Caco-2 (cell line): ENCODE results near the gene SGTA. TPM values are rescaled to one million over a fixed set of nuclear protein-coding genes. Genes with fewer than 3 reads are reported as not detected.
"Not testable (repeated sequence)": the region's sequence is repeated elsewhere in the genome, so short reads cannot be mapped to it uniquely, and the experiment has no call there.

Experiments used
- BruUV-seq: library from RNA; stranded (reverse); fragments of 400-500 nt; replicated peaks from 2 replicates; lab custom pipeline; 2021; lab: Mats Ljungman, UMichigan
- CTCF ChIA-PET: fragments of 300-600 bp; sonication (Branson Sonifier 250); formaldehyde crosslinking; loops from one replicate; lab custom pipeline; 2022; ENCODE audit warnings: antibody characterized with exemption; lab: Charles Lee
- POLR2A ChIA-PET: fragments of 300-600 bp; sonication (Branson Sonifier 250); formaldehyde crosslinking; loops from one replicate; lab custom pipeline; 2022; ENCODE audit warnings: antibody characterized with exemption; lab: Charles Lee
- DNase-seq, 2 experiments: peaks; one replicate each; pipeline versions ENCODE4 v3.0.0 to v3.0.0-alpha.2; 2020 to 2022
- H3K27me3 ChIP-seq: replicated peaks from 2 replicates; pipeline ENCODE4 v1.6.0; 2011; ENCODE audit warnings: low read length; ENCODE audit not compliant: control insufficient read depth, insufficient read depth
- H3K36me3 ChIP-seq: 2 replicates; pipeline ENCODE4 v1.5.1; 2011; ENCODE audit warnings: low read length; ENCODE audit not compliant: control insufficient read depth, insufficient read depth
- H3K4me1 ChIP-seq: fragments of 250-450 bp; sonication (Bioruptor Pico); 2 replicates; pipeline ENCODE4 v1.5.1; 2020; ENCODE audit warnings: mild to moderate bottlenecking
- H3K4me3 ChIP-seq: 2 replicates; pipeline ENCODE4 v1.5.1; 2011; ENCODE audit warnings: low read depth, mild to moderate bottlenecking, control low read depth, low read length
- H3K9me3 ChIP-seq: fragments of 250-450 bp; sonication (Bioruptor Pico); 2 replicates; pipeline ENCODE4 v1.5.1; 2020; ENCODE audit warnings: mild to moderate bottlenecking, moderate library complexity
- H3K27ac Mint-ChIP-seq: one replicate; pipeline ENCODE4 v1.8.0; 2022; ENCODE audit warnings: mixed read lengths; ENCODE audit not compliant: unreplicated experiment
- H3K27me3 Mint-ChIP-seq: one replicate; pipeline ENCODE4 v1.8.0; 2022; ENCODE audit warnings: mixed read lengths; ENCODE audit not compliant: insufficient read depth, unreplicated experiment
- H3K36me3 Mint-ChIP-seq: one replicate; pipeline ENCODE4 v1.8.0; 2022; ENCODE audit warnings: mild to moderate bottlenecking, mixed read lengths; ENCODE audit not compliant: insufficient read depth, unreplicated experiment
- H3K4me1 Mint-ChIP-seq: one replicate; pipeline ENCODE4 v1.8.0; 2022; ENCODE audit warnings: low read depth, mixed read lengths; ENCODE audit not compliant: unreplicated experiment
- H3K4me3 Mint-ChIP-seq: one replicate; pipeline ENCODE4 v1.8.0; 2022; ENCODE audit warnings: mild to moderate bottlenecking, moderate library complexity, mixed read lengths; ENCODE audit not compliant: unreplicated experiment
- H3K9me3 Mint-ChIP-seq: one replicate; pipeline ENCODE4 v1.8.0; 2022; ENCODE audit warnings: mixed read lengths; ENCODE audit not compliant: unreplicated experiment
- CTCF ChIP-seq, 2 experiments: fragments of 200-600 bp in 1 of 2; IDR thresholded peaks; 1 replicate in 1 of 2; 2 replicates in 1 of 2; pipeline versions ENCODE4 v1.5.1 to v1.8.0; 2011 to 2022; ENCODE audit warnings: antibody characterized with exemption in 1 of 2, control low read depth in 1 of 2, inconsistent platforms in 1 of 2, low read depth in 1 of 2, low read length in 1 of 2, mild to moderate bottlenecking in 1 of 2, moderate library complexity in 1 of 2; ENCODE audit not compliant: insufficient read depth in 1 of 2, severe bottlenecking in 1 of 2, unreplicated experiment in 1 of 2
- intact Hi-C: fragments of 100-400 bp; cut with micrococcal nuclease; formaldehyde crosslinking; loops from one replicate; pipeline ENCODE4 v1.10.0; 2022; ENCODE audit not compliant: unreplicated experiment
- total RNA-seq: library from RNA; stranded (reverse); gene quantifications from 2 replicates; pipeline ENCODE4 v1.2.3, GENCODE V29; 2022

SGTA gene
- total RNA-seq, 1 experiment from 2014 or later = 90.1 TPM

GRCh38 chr19:2822846-2823245 lies 39.8 kb upstream of the SGTA start:
- Mint-ChIP-seq H3K9me3 (peaks cover 10% of the 10 kb centered on the region), H3K4me1 (no peaks in the 10 kb centered on the region), H3K27me3 (no peaks in the 10 kb centered on the region), H3K27ac (no peak overlapping the region), H3K36me3 (peaks cover 6% of the 10 kb centered on the region), H3K4me3 (no peak overlapping the region)
- BruUV-seq = no TSS peak
- no peak for DNase-seq
- no peaks in the 10 kb centered on the region for H3K9me3 ChIP-seq
- H3K4me3 ChIP-seq = no peak overlapping the region
- intact Hi-C loops = no loop called here
- H3K4me1 ChIP-seq = no peaks in the 10 kb centered on the region
- CTCF ChIA-PET = no interaction called here
- TF ChIP-seq CTCF (IDR thresholded peaks at IDR 0.05; ENCODE audit: insufficient read depth in 1 of 2, low read depth in 1 of 2, low read length in 1 of 2, severe bottlenecking in 1 of 2, unreplicated experiment in 1 of 2) = no peak
- H3K36me3 ChIP-seq = no peaks in the 10 kb centered on the region
- no peaks in the 10 kb centered on the region for H3K27me3 ChIP-seq
- POLR2A ChIA-PET = no interaction called here

- BruUV-seq = no TSS peak
- H3K9me3 Mint-ChIP-seq = peaks cover 2% of the 10 kb centered on the region
- no peak overlapping the region for H3K27ac Mint-ChIP-seq
- no peaks in the 10 kb centered on the region for H3K9me3 ChIP-seq
- CTCF ChIA-PET = interaction anchor here (1.0 kb wide), 1 partner anchor 35 kb away, joined by 3 read pairs; the partner anchor contains the start of gene THOP1
- H3K4me3 ChIP-seq = peak overlapping the region; percentile 60
- no peaks in the 10 kb centered on the region for H3K36me3 ChIP-seq
- H3K27me3 ChIP-seq = no peaks in the 10 kb centered on the region
- DNase-seq = no peak
- no peaks in the 10 kb centered on the region for H3K27me3 Mint-ChIP-seq
- no peaks in the 10 kb centered on the region for H3K4me1 ChIP-seq
- intact Hi-C loops = no loop called here
- POLR2A ChIA-PET = no interaction called here
- peak overlapping the region; percentile 77 for H3K4me3 Mint-ChIP-seq
- no peak for TF ChIP-seq CTCF (IDR thresholded peaks at IDR 0.05; ENCODE audit: insufficient read depth in 1 of 2, low read depth in 1 of 2, low read length in 1 of 2, severe bottlenecking in 1 of 2, unreplicated experiment in 1 of 2)
- H3K4me1 Mint-ChIP-seq = no peaks in the 10 kb centered on the region
- peaks cover 24% of the 10 kb centered on the region for H3K36me3 Mint-ChIP-seq
Observed at GRCh38 chr19:2820112-2820702, 37.1 kb upstream of the SGTA start.

GRCh38 chr19:2819540-2820111 lies 36.6 kb upstream of the SGTA start, which contains the start of gene ZNF554:
Gene ZNF554, plus strand, starts transcription at chr19:2819868. Its CDS starts 204 bp downstream, at chr19:2820072.
- ChIA-PET CTCF (interaction anchor here (0.6 to 1.0 kb wide), 2 partner anchors 34 to 104 kb away, joined by 3 to 4 read pairs; partner anchors contain the start of gene THOP1), POLR2A (no interaction called here)
- Mint-ChIP-seq H3K9me3 (no peaks in the 10 kb centered on the region), H3K36me3 (peaks cover 24% of the 10 kb centered on the region), H3K4me1 (no peaks in the 10 kb centered on the region), H3K4me3 (peak within 1 kb of the TSS; percentile 77), H3K27ac (no peak within 1 kb of the TSS), H3K27me3 (no peaks in the 10 kb centered on the region)
- peak within 1 kb of the TSS; percentile 60 for H3K4me3 ChIP-seq
- no peaks in the 10 kb centered on the region for H3K4me1 ChIP-seq
- peak; percentile 94 to 97 for DNase-seq
- no peaks in the 10 kb centered on the region for H3K27me3 ChIP-seq
- intact Hi-C loops = loop anchor here (1.0 kb wide), 1 partner anchor 22 kb away; the partner anchor contains the start of gene ZNF555
- H3K9me3 ChIP-seq = no peaks in the 10 kb centered on the region
- H3K36me3 ChIP-seq = no peaks in the 10 kb centered on the region
- no TSS peak for BruUV-seq
- TF ChIP-seq CTCF (IDR thresholded peaks at IDR 0.05; ENCODE audit: insufficient read depth in 1 of 2, low read depth in 1 of 2, low read length in 1 of 2, severe bottlenecking in 1 of 2, unreplicated experiment in 1 of 2) = peak; percentile 89 to 95

GRCh38 chr19:2817237-2817829 lies 34.3 kb upstream of the SGTA start:
- H3K36me3 ChIP-seq, POLR2A ChIA-PET, CTCF ChIA-PET, H3K9me3 ChIP-seq, H3K9me3 Mint-ChIP-seq, H3K4me1 Mint-ChIP-seq, BruUV-seq, H3K4me3 ChIP-seq, H3K4me3 Mint-ChIP-seq, DNase-seq, H3K27me3 Mint-ChIP-seq, intact Hi-C loops, H3K27me3 ChIP-seq: not testable (repeated sequence)
- Mint-ChIP-seq H3K27ac (peak overlapping the region; percentile 85), H3K36me3 (peaks cover 40% of the 10 kb centered on the region)
- H3K4me1 ChIP-seq = peaks cover 17% of the 10 kb centered on the region
